Activated gamma-delta T cell (primary cell): ENCODE data around the gene TSHR.
"Not testable (repeated sequence)": the region's sequence is repeated elsewhere in the genome, so short reads cannot be mapped to it uniquely, and the experiment has no call there.

Experiments
- DNase-seq: peaks from one replicate; lab custom pipeline; 2025; lab: John Stamatoyannopoulos, UW

Gene TSHR

DNA sequence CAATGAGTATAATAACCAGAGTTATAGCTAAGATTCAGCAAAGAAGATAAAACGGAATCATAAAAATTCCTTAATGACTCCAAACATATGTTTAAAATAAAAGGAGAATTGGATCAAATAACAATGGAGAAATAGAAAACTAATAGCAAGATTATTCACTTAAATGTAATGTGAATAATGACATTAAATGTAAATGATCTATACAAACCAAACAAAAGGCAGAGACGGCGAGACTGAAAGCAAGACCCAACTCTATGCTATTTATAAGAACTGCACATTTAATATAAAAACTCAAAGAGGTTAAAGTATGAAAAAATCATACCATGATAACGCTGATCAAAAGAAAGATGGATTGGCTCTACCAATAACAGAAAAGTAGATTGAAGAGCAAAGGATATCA, 3.9 kb upstream of the TSHR start:
- DNase-seq = no peak

- not testable (repeated sequence) for DNase-seq
Measured at GRCh38 chr14:80953211-80953610, 2.2 kb upstream of the TSHR start.

GRCh38 chr14:80954687-80955299, 628 bp upstream of the TSHR start:
- DNase-seq = peak; percentile 37

- DNase-seq = no peak
Measured at GRCh38 chr14:80956102-80956501, 681 bp downstream of the TSHR start.

GRCh38 chr14:80956922-80957321, 1.5 kb downstream of the TSHR start:
- no peak for DNase-seq

- no peak for DNase-seq
Measured at GRCh38 chr14:80957613-80958012, 2.2 kb downstream of the TSHR start.

- DNase-seq = no peak
Measured at GRCh38 chr14:80958226-80958625, 2.8 kb downstream of the TSHR start.

GRCh38 chr14:80958939-80959338, 3.5 kb downstream of the TSHR start:
- DNase-seq = no peak

DNA sequence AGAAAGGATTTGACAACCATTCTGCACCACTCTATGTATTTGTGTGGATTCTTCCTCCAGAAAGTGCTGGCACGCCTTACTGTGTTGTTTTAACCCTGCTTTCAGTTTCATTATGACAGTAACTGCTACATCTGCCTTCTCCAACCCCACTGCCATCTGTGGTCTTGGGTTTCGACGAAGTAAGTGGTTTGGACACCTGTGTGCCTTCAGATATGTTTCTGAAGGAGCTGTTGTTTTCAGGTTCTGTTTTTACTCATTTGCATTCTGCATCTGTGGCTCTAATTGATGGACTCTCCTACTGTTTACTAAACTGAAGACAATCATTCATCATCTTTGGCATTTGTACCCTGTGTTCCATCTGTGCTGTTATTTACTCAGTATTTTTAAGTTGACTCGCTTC, 4.1 kb downstream of the TSHR start:
- no peak for DNase-seq

- DNase-seq = no peak
Measured at GRCh38 chr14:80965037-80965436, 9.6 kb downstream of the TSHR start.

- no peak for DNase-seq
Measured at GRCh38 chr14:80973931-80974641, 18.7 kb downstream of the TSHR start.

GRCh38 chr14:80974679-80975078, 19.3 kb downstream of the TSHR start:
- DNase-seq = no peak

DNA sequence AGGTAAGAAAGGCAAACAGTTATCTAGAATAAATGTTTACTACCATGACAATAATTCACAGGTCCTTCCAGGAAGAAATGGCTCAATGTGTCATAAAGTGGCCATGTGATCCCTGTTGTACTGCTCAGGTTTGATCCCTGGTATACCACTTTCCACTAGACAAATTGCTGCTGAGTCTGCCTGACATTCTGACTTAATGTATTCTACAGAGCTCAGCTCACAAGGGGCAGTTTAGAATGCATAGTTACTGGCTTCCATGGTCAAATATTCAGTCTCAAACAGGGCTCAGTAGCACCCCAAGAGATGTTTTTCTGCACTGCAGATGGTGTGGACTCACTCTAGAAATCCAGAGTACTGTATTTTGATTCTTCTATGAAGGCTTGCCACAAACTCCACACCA, 21.8 kb downstream of the TSHR start:
- DNase-seq = no peak

- DNase-seq = no peak
Measured at GRCh38 chr14:80978403-80978802, 23.0 kb downstream of the TSHR start.

GRCh38 chr14:80979951-80980350, 24.5 kb downstream of the TSHR start:
- no peak for DNase-seq

- DNase-seq = no peak
Measured at GRCh38 chr14:80981156-80981555, 25.7 kb downstream of the TSHR start.

- no peak for DNase-seq
Measured at GRCh38 chr14:80981673-80982072, 26.3 kb downstream of the TSHR start.

DNA sequence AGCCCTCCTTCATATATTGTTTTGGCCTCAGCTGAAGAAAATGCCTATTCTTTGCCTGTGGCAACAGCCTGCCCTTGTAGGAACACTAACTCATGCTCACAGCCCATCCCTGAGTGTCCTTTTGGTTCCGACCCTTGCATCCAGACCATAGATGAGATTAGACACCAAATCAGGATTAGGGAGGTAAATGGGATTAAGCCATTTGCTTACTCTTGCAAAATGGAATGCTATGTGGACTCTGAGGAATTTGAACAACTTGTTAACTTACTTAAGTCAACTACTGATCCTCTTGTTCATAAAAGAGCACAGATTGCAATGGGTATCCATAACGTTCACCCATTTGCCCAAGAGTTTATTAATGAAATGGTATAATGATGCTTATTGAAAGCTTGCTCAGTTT, 27.3 kb downstream of the TSHR start:
- no peak for DNase-seq

DNA sequence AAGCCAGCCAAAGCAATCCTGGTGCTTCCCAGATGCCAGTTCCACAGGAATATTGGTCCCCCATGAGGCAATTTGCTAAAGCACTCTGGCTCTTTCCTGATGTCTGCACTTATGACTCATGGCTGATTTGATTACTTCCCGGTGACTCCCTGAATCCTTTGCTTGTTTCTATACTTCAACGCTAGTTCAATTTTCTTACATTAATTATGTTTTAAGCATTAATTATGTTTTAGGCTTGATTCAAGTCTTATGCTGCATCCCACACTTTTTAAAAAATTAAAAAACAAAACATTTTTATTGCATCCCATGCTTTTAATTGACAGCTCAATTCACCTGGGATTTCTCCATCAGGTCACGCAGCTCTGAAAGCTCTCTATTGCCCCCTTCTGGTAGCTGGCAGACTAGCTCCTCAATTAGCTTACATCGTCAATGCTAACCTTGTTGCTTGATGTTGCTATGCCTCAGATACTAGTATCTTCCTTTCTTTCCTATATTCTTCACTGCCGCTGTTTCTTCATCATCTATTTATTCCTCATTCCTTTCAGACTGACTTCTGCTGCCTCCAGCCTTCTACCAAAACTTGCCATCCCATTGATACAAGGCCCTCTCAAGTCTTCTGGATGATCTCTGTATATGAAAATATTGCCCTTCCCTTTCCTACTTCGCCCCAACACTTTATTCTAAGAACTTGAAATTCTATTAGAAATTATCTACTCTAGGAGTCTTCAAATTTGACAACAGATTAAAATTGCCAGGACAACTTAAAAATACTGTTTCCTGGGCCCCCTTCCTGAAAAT, 32.0 kb downstream of the TSHR start:
- no peak for DNase-seq

GRCh38 chr14:80988192-80988591, 32.8 kb downstream of the TSHR start:
- no peak for DNase-seq

GRCh38 chr14:80988735-80989429, 33.5 kb downstream of the TSHR start:
- DNase-seq = no peak

DNA sequence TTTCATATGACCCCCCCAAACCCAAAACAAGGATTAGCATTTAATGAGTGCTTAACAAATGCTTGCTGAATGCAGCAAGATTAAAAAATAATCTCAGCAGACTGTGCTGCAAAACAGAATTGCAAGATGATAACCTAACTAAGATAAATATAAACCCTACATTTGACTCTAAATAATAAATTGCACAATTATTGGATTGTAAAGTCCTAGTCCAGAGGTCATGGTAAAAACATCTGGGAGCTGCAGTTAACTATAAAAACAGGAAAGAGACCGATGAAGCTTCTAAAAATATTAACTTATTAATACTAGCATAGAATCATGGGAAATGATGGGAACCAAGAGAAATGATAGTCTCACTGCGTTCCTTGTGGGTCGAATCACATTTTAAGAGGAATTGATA, 37.2 kb downstream of the TSHR start:
- no peak for DNase-seq
